ENCODE data around the gene SLC38A11.

Gene SLC38A11

GRCh38 chr2:164969909-164970690, 14.8 kb upstream of the SLC38A11 start:
- no peak for ATAC-seq

GRCh38 chr2:164967781-164968228, 12.5 kb upstream of the SLC38A11 start:
- no peak for ATAC-seq

GRCh38 chr2:164967361-164967760, 12.0 kb upstream of the SLC38A11 start:
- no peak for ATAC-seq

GRCh38 chr2:164964700-164965099, 9.4 kb upstream of the SLC38A11 start:
- ATAC-seq: no peak

GRCh38 chr2:164960159-164960558, 4.8 kb upstream of the SLC38A11 start:
- no peak for ATAC-seq

- no peak for ATAC-seq
Measured at GRCh38 chr2:164954186-164954585, 1.1 kb downstream of the SLC38A11 start.

GRCh38 chr2:164953279-164953678, 2.0 kb downstream of the SLC38A11 start:
- ATAC-seq: no peak

- no peak for ATAC-seq
Measured at GRCh38 chr2:164952057-164952702, 3.1 kb downstream of the SLC38A11 start.

GRCh38 chr2:164948540-164948939, 6.8 kb downstream of the SLC38A11 start:
- no peak for ATAC-seq

GRCh38 chr2:164947281-164947680, 8.0 kb downstream of the SLC38A11 start:
- no peak for ATAC-seq

GRCh38 chr2:164943289-164943688, 12.0 kb downstream of the SLC38A11 start:
- ATAC-seq: no peak

GRCh38 chr2:164937864-164938401, 17.4 kb downstream of the SLC38A11 start:
- ATAC-seq: no peak

- no peak for ATAC-seq
Measured at GRCh38 chr2:164935118-164936101, 19.9 kb downstream of the SLC38A11 start.

GRCh38 chr2:164934401-164935117, 20.8 kb downstream of the SLC38A11 start:
- ATAC-seq: no peak

- ATAC-seq: no peak
Measured at GRCh38 chr2:164933671-164934189, 21.6 kb downstream of the SLC38A11 start.

GRCh38 chr2:164932377-164932776, 22.9 kb downstream of the SLC38A11 start:
- no peak for ATAC-seq

GRCh38 chr2:164928101-164928673, 27.1 kb downstream of the SLC38A11 start:
- no peak for ATAC-seq

GRCh38 chr2:164922134-164922533, 33.2 kb downstream of the SLC38A11 start:
- ATAC-seq: no peak

GRCh38 chr2:164920430-164920829, 34.9 kb downstream of the SLC38A11 start:
- ATAC-seq: no peak

GRCh38 chr2:164917296-164917903, 37.9 kb downstream of the SLC38A11 start:
- ATAC-seq: no peak

GRCh38 chr2:164915566-164915965, 39.8 kb downstream of the SLC38A11 start:
- ATAC-seq: no peak

Data from activated CD4-positive, CD25-positive, alpha-beta regulatory T cell treated with anti-CD3 and anti-CD28 coated beads, Interleukin-2, amount 50 U/mL, for 24 hours (primary cell).